HepG2 (cell line): ENCODE results near the gene TSTD1. TPM values are rescaled to one million over a fixed set of nuclear protein-coding genes. Genes with fewer than 3 reads are reported as not detected.
A peak's percentile ranks its signal among the peaks of the same experiment; 100 is the strongest.

Experiments
- HNF4G ChIP-seq, 2 experiments: sonication (generic) in 1 of 2; formaldehyde crosslinking in 1 of 2; IDR thresholded peaks; 2 replicates each; pipeline versions ENCODE4 v1.4.0 to v1.6.1; 2011 to 2020; ENCODE audit warnings: borderline replicate concordance in 2 of 2, low read depth in 2 of 2, mild to moderate bottlenecking in 2 of 2, low read length in 1 of 2, missing genetic modification reagents in 1 of 2, moderate library complexity in 1 of 2
- HOXA9 ChIP-seq: sonication (generic); formaldehyde crosslinking; IDR thresholded peaks from 2 replicates; pipeline ENCODE4 v1.8.1; 2022; ENCODE audit warnings: missing genetic modification reagents, mild to moderate bottlenecking, moderate library complexity, borderline replicate concordance
- MED1 ChIP-seq: sonication (generic); formaldehyde crosslinking; IDR thresholded peaks from 2 replicates; pipeline ENCODE4 v1.4.0; 2020; ENCODE audit warnings: missing genetic modification reagents
- NAIF1 ChIP-seq: sonication (generic); formaldehyde crosslinking; IDR thresholded peaks from 2 replicates; pipeline ENCODE4 v1.5.0; 2020; ENCODE audit warnings: mild to moderate bottlenecking, missing genetic modification reagents, borderline replicate concordance
- POLR2G ChIP-seq: fragments of 200-400 bp; formaldehyde crosslinking; IDR thresholded peaks from 2 replicates; pipeline ENCODE4 v1.6.1; 2018; ENCODE audit warnings: mild to moderate bottlenecking, low read depth, low read length, moderate library complexity
- ZFY ChIP-seq: sonication (generic); formaldehyde crosslinking; IDR thresholded peaks from 2 replicates; pipeline ENCODE4 v1.4.0; 2020; ENCODE audit warnings: missing genetic modification reagents
- ZNF3 ChIP-seq: IDR thresholded peaks from 2 replicates; pipeline ENCODE4 v1.7.0; 2017; ENCODE audit warnings: inconsistent platforms
- ZNF552 ChIP-seq: sonication (generic); formaldehyde crosslinking; IDR thresholded peaks from 2 replicates; pipeline ENCODE4 v1.9.0; 2022; ENCODE audit warnings: missing genetic modification reagents, mild to moderate bottlenecking, borderline replicate concordance
- ZNF570 ChIP-seq: sonication (generic); formaldehyde crosslinking; IDR thresholded peaks from 2 replicates; pipeline ENCODE4 v1.4.0; 2020; ENCODE audit warnings: mild to moderate bottlenecking, missing genetic modification reagents, borderline replicate concordance
- polyA plus RNA-seq, 8 experiments: library from polyadenylated mRNA; depleted of rRNA in 3 of 8; stranded (reverse) in 7 of 8; unstranded in 1 of 8; fragments of >200 nt; fragmentation: Illumina TruSeq in 4 of 8; extraction: Trizol in 4 of 8; gene quantifications; 2 replicates each; pipeline versions ENCODE4 v1.2.1 to v1.2.3, GENCODE V29; 2011 to 2016; ENCODE audit warnings: low read depth in 4 of 8, missing spikeins in 1 of 8, mixed read lengths in 1 of 8; ENCODE audit not compliant: insufficient read depth in 1 of 8
- total RNA-seq, 5 experiments: library from RNA; depleted of rRNA; stranded (reverse); fragments of >200 nt; fragmentation: Illumina TruSeq; extraction: Trizol; gene quantifications; 2 replicates each; pipeline ENCODE4 v1.2.3, GENCODE V29; 2016; ENCODE audit warnings: low read depth in 1 of 5
- TF ChIP-seq, protein P1 (sequence below): sonication (generic); formaldehyde crosslinking; IDR thresholded peaks from 2 replicates; pipeline ENCODE4 v1.5.1; 2020; ENCODE audit warnings: mild to moderate bottlenecking, missing genetic modification reagents, borderline replicate concordance
- TF ChIP-seq, protein P2 (sequence below): sonication (generic); formaldehyde crosslinking; IDR thresholded peaks from 2 replicates; pipeline ENCODE4 v1.8.0; 2022; ENCODE audit warnings: low read depth, missing genetic modification reagents
- TF ChIP-seq, protein P3 (sequence below): sonication (generic); formaldehyde crosslinking; IDR thresholded peaks from 2 replicates; pipeline ENCODE4 v1.8.0; 2022; ENCODE audit warnings: mild to moderate bottlenecking, missing genetic modification reagents, moderate library complexity
- TF ChIP-seq, protein P4 (sequence below), 2 experiments: sonication (generic) in 1 of 2; formaldehyde crosslinking in 1 of 2; IDR thresholded peaks; 2 replicates each; pipeline versions ENCODE4 v1.6.1 to v1.9.0; 2014 to 2022; ENCODE audit warnings: antibody characterized with exemption in 1 of 2, borderline replicate concordance in 1 of 2, inconsistent platforms in 1 of 2, low read depth in 1 of 2, missing genetic modification reagents in 1 of 2

The TSTD1 gene
- total and polyA plus RNA-seq, 2 of the 13 experiments (the other 11 are each of a cell fraction or from before 2014, with no cell fraction given) = 0.15 to 0.31 TPM

DNA sequence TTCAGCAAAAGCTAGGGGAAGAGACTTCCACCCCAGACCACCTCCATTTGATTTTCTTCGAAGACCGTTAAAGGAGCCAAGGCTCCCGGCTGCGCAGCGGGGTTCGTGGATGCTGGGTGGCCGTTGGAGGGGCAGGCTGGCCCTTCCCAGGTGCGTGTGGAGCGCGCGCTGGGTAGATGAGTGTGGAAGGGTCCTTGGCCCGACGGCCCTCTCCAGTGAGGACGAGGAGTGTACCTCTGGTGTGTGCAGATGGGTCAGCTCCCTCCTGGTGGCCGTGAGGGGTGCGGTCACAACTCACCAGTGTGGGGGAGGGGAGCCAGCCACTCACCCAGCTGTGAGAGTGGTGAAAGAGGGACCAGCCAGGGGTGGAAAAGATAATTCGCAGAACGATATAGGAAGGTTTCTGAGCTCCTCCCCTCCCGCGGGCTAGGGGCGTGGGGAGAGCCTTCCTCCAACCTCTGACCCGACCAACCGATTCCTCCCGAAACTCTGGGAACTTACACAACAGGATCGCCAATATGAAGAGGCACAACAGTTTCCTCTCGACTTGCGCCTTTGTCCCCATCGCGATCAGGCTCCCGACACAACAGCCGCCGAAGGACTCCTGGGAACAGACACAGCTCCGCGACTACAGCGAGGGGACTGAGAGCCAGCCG is 18.1 kb downstream of the TSTD1 start, which contains the start of gene F11R (continued):
- TF ChIP-seq, protein P1, sequence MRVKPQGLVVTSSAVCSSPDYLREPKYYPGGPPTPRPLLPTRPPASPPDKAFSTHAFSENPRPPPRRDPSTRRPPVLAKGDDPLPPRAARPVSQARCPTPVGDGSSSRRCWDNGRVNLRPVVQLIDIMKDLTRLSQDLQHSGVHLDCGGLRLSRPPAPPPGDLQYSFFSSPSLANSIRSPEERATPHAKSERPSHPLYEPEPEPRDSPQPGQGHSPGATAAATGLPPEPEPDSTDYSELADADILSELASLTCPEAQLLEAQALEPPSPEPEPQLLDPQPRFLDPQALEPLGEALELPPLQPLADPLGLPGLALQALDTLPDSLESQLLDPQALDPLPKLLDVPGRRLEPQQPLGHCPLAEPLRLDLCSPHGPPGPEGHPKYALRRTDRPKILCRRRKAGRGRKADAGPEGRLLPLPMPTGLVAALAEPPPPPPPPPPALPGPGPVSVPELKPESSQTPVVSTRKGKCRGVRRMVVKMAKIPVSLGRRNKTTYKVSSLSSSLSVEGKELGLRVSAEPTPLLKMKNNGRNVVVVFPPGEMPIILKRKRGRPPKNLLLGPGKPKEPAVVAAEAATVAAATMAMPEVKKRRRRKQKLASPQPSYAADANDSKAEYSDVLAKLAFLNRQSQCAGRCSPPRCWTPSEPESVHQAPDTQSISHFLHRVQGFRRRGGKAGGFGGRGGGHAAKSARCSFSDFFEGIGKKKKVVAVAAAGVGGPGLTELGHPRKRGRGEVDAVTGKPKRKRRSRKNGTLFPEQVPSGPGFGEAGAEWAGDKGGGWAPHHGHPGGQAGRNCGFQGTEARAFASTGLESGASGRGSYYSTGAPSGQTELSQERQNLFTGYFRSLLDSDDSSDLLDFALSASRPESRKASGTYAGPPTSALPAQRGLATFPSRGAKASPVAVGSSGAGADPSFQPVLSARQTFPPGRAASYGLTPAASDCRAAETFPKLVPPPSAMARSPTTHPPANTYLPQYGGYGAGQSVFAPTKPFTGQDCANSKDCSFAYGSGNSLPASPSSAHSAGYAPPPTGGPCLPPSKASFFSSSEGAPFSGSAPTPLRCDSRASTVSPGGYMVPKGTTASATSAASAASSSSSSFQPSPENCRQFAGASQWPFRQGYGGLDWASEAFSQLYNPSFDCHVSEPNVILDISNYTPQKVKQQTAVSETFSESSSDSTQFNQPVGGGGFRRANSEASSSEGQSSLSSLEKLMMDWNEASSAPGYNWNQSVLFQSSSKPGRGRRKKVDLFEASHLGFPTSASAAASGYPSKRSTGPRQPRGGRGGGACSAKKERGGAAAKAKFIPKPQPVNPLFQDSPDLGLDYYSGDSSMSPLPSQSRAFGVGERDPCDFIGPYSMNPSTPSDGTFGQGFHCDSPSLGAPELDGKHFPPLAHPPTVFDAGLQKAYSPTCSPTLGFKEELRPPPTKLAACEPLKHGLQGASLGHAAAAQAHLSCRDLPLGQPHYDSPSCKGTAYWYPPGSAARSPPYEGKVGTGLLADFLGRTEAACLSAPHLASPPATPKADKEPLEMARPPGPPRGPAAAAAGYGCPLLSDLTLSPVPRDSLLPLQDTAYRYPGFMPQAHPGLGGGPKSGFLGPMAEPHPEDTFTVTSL = no peak
- TF ChIP-seq MED1 (CRISPR knock-in tag) (0 out of 2 replicates have a peak, but pooled peaks have one; percentile 17), HNF4G (IDR thresholded peaks at IDR 0.05; ENCODE audit: borderline replicate concordance, low read depth, low read length) (no peak), HNF4G (CRISPR knock-in tag; IDR thresholded peaks at IDR 0.05; ENCODE audit: borderline replicate concordance, low read depth) (0 out of 2 replicates have a peak, but pooled peaks have one; percentile 26), NAIF1 (CRISPR knock-in tag) (0 out of 2 replicates have a peak, but pooled peaks have one; percentile 4), ZNF3 (no peak), POLR2G (peak; percentile 62), ZNF570 (CRISPR knock-in tag) (no peak), ZNF552 (CRISPR knock-in tag) (no peak), HOXA9 (CRISPR knock-in tag) (no peak), ZFY (CRISPR knock-in tag) (peak; percentile 64)
- TF ChIP-seq, protein P2, sequence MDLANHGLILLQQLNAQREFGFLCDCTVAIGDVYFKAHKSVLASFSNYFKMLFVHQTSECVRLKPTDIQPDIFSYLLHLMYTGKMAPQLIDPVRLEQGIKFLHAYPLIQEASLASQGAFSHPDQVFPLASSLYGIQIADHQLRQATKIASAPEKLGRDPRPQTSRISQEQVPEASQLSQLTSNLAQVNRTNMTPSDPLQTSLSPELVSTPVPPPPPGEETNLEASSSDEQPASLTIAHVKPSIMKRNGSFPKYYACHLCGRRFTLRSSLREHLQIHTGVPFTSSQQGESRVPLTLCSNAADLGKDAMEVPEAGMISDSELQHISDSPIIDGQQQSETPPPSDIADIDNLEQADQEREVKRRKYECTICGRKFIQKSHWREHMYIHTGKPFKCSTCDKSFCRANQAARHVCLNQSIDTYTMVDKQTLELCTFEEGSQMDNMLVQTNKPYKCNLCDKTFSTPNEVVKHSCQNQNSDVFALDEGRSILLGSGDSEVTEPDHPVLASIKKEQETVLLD (CRISPR knock-in tag) = no peak
- TF ChIP-seq, protein P3, sequence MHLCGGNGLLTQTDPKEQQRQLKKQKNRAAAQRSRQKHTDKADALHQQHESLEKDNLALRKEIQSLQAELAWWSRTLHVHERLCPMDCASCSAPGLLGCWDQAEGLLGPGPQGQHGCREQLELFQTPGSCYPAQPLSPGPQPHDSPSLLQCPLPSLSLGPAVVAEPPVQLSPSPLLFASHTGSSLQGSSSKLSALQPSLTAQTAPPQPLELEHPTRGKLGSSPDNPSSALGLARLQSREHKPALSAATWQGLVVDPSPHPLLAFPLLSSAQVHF (CRISPR knock-in tag) = no peak
- TF ChIP-seq, protein P4, sequence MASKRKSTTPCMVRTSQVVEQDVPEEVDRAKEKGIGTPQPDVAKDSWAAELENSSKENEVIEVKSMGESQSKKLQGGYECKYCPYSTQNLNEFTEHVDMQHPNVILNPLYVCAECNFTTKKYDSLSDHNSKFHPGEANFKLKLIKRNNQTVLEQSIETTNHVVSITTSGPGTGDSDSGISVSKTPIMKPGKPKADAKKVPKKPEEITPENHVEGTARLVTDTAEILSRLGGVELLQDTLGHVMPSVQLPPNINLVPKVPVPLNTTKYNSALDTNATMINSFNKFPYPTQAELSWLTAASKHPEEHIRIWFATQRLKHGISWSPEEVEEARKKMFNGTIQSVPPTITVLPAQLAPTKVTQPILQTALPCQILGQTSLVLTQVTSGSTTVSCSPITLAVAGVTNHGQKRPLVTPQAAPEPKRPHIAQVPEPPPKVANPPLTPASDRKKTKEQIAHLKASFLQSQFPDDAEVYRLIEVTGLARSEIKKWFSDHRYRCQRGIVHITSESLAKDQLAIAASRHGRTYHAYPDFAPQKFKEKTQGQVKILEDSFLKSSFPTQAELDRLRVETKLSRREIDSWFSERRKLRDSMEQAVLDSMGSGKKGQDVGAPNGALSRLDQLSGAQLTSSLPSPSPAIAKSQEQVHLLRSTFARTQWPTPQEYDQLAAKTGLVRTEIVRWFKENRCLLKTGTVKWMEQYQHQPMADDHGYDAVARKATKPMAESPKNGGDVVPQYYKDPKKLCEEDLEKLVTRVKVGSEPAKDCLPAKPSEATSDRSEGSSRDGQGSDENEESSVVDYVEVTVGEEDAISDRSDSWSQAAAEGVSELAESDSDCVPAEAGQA (IDR thresholded peaks at IDR 0.05; ENCODE audit: low read depth) = no peak; the same call in 1 of the 2 replicates
- TF ChIP-seq, protein P4 (CRISPR knock-in tag; IDR thresholded peaks at IDR 0.05; ENCODE audit: borderline replicate concordance) = 0 out of 2 replicates have a peak, but pooled peaks have one; percentile 28
